Measurements from ENCODE around the gene CCM2L.

The CCM2L gene

DNA sequence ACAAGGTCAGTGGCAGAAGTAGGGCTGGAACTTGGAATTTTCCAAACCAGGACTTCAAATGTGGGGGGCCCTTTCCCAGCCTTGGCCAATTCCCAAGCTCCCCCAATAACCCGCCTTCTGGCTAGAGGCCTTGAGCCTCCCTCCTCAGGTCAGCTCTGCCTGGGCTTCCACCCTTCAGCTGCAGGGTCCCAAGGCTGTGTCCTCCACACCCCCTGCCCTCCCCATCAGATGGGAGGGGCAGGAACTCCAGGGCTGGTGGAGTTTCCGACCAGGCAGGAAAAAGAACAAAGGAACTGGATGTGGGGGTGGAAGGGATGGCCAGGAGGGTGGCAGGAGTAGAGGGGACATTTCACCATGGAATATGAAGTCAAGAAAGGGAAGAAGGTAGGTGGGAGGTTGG is at the start of gene CCM2L:
Gene CCM2L, plus strand, starts transcription at position 338 of the 400 bp plus-strand sequence. Its CDS starts 17 bp downstream, at position 355.
- no peak for DNase-seq

DNA sequence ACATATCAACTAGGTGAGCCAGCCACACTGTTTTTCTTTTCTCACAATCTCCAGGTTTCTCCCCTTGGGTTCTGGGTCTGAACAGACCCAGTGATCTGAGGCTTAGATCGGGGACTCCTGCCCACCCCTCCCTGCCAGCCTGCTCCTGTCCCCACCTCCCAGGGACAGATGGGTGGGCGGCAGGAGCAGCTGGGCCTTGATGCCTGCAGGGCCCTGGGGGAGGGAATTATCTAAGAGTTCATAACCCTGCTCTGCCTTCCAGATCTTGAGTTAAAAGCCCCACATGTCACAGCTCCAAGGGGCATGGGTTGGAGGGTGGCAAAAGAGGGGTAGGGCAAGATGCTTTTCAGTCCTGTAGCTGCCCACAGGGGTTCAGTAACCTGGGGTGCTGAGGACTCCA is 47.5 kb upstream of the CCM2L start:
- DNase-seq, result no peak

DNA sequence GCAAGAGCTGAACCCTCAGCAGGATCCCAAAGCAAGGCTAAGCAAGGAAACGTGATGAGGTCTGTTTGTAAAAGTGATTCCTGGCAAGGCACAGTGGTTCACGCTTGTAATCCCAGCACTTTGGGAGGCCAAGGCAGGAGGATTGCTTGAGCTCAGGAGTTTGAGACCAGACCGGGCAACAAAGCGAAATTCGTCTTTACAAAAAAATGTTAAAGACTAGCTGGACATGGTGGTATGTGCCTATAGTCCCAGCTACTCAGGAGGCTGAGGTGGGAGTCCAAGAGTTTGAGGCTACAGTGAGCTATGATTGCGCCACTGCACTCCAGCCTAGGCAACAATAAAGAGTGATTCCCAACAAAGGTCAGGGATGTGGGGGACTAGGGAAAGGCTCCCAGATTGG is 46.3 kb upstream of the CCM2L start:
- no peak for DNase-seq

DNA sequence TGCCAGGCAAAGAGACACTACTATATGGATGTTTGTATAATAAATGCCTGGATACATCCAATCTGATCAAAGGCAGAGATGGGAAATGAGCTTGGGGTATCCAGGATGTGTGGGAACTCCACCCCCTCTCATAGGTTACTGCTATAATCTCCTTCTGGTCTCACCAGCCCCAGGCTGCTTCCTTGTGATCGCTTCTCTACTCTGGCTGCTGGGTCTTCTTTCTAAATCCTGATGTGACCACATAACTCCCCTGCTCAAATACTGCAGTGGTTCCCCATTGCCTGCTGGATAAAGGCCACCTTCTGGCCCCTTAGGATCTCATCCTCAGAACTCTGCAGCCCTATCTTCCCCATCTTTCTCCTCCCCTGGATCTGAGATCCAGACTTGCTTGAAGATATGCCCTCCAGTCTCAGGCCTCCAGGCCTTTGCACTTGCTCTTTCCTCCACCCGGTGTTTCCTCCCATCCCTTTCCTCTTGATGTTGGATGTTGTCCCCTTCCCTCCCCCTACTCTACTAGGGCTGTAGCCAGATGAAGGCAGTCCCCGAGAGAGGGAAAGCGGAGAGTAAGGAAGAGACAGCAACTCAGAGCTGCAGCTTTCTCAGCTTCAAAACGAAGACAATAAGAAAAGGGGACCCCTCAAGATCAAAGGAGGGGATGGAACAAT is 43.1 kb upstream of the CCM2L start:
- no peak for DNase-seq

DNA sequence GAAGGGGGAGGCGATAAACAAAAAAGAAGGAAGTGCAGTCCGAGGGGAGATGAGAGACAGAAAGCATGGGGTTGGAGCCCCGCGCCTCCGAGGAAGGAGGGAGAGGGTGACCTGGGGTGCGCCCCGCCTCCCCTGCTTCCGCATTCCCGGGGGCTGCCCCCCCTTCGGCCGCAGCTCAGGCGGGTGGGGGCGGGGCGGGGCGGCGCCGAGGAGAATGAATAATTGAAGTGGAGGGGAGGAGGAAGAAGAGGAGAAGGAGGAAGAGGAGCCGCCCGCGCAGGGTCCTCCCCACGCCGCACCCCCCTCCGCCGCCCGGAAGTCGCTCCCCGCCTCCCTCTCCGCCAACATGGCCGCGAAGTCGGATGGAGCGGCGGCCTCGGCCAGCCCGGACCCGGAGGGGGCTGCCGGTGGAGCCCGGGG is 42.4 kb upstream of the CCM2L start, which contains the start of gene XKR7:
Gene XKR7, plus strand, starts transcription at position 322 of the 420 bp plus-strand sequence. Its CDS starts 25 bp downstream, at position 347.
- peak; percentile 80 for DNase-seq

DNA sequence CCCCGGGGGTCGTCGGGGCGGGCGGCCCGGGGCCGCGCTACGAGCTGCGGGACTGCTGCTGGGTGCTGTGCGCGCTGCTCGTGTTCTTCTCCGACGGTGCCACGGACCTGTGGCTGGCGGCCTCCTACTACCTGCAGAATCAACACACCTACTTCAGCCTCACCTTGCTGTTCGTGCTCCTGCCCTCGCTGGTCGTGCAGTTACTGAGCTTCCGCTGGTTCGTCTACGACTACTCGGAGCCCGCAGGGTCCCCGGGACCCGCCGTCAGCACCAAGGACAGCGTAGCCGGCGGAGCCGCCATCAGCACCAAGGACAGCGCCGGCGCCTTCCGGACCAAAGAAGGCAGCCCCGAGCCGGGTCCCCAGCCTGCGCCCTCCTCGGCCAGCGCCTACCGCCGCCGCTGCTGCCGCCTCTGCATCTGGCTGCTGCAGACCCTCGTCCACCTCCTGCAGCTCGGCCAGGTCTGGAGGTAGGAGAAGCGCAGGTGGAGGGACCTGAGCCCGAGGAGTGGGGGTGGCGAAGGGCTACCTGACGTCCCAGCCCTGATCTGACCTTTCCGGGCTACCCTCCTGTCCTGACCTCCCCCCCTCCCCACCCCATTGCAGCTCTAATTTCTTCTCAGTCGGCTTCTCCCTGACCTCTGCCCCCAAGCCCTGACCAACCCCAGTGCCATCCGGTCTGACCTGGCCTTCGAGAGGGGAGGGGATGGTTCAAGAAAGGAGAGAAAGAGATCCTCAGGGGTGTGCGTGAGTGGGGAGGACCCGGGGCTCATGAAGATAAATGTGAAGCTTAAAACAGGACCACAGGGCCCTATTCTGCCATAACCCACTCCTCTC is 41.7 kb upstream of the CCM2L start:
- DNase-seq, result peak; percentile 53

DNA sequence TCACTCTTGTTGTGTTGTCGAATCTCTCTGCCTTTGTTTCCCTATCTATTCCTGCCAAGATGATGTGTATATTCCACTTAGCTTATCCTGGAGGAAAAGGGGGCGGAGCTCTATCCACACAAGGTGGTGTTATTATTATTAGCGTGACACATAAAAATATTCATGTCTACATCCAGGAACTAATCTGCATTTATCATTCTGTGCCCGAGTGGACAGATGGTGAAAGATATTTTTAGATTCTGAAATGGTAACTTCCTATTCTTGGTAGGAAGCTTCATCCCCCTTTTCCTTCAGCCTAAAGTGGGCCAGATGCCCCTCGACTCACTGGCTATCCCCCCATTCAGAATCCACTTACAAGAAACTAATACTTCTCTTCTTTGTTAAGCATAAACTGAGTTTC is 40.2 kb upstream of the CCM2L start:
- no peak for DNase-seq

DNA sequence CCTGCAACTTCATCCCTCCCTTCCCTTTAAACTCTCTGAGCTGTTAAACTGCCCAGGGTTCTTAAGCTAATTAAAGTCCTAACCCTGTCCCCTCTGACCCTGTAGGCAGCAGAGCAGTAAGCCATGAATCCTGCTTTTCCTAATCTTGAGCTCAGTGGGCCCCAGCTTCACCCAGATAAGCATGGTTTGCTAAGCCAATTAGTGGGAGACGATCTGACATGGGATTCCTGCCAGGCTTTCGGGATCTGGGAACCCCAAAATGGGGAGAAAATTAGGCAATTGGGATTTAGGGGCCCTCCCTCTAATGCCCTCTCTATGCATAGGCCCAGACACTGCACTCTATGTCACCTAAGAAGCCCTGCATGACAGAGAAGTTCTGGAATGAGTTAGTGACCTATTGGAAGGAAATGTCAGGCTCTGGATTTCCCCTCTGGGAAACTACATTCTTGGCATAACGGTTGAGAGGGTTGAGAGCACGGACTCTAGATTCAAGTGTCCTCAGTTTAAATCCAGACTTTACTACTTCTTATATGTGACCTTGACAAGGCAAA is 37.7 kb upstream of the CCM2L start:
- no peak for DNase-seq

DNA sequence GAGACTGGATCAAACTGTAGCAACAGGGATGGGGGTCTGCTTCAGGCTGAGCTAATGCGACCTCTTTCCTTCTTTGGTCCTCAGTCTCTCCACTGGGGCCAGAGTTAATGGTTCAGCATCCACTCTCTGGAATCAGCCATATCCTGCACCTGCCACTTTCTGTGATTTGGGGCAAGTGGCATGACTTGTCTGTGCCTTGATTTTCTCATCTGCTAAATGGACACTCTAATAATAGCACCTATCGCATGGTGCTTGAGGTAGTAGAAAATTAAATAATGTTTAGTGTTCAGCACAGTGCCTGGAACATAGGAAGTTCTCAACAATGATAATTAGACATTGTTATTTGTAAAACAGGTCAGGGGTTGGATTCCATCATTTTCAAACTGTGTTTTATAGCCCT is 35.9 kb upstream of the CCM2L start:
- no peak for DNase-seq

DNA sequence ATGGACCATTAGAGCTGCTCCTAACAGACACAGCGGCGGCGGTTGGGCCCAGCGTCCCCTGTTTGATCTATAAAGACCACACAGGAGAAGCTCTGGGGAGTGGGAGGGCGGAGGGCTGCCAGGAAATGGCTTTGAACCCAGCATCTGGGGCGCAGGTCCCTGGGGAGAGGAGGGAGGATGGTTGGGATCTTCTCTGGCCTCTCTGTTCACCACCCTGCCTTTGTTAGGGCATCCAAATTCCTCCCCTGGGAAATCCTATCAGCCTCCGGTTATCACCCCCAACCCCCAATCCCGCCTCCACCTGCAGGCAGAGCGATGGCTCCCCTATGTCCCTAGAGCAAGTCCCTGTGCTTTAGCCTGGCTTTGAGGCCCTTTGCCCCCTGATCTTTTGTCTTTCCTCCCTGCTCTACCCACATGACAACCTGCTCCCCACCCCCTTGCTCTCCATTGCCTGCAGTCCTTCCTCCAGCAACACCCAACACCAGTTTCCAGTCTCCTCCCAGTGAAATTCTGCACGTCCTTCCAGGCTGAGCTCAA is 35.2 kb upstream of the CCM2L start:
- DNase-seq, result no peak

DNA sequence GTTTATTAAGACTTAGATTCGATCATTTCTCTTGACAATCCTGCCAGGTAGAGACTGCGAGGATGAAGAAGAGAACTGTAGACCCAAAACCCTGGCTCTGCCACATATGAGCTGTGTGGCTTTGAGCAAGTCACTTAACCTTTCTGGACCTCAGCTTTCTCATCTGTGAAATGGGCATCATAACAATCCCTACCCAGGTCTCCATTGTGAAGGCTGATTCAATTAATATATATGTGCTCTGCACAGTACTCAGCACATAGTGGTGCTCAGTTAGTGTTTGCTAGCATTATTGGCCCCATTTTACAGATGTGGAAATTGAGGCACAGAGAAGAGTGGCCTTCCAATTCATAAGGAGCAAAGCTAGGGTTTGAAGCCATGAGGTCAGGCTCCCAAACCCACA is 34.4 kb upstream of the CCM2L start:
- DNase-seq, result no peak

DNA sequence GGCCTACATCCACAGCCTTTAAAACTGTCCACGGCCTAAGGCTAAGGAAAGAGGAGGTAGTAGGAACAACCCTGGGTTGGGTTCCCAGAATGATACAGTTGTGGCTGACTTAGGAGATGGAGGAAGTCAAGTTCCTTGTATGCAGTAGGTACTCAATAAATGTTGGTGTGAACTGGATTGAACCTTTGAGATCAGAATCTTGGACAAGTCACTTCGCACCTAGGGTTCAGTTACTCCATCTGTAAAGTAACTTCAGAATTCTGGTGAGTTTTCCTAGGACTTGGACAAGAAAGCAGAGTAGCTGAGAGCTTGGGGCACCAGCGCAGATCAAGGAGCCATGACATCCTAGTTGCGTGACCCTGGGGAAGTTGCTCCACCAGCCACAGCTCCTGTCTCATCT is 33.2 kb upstream of the CCM2L start:
- no peak for DNase-seq

DNA sequence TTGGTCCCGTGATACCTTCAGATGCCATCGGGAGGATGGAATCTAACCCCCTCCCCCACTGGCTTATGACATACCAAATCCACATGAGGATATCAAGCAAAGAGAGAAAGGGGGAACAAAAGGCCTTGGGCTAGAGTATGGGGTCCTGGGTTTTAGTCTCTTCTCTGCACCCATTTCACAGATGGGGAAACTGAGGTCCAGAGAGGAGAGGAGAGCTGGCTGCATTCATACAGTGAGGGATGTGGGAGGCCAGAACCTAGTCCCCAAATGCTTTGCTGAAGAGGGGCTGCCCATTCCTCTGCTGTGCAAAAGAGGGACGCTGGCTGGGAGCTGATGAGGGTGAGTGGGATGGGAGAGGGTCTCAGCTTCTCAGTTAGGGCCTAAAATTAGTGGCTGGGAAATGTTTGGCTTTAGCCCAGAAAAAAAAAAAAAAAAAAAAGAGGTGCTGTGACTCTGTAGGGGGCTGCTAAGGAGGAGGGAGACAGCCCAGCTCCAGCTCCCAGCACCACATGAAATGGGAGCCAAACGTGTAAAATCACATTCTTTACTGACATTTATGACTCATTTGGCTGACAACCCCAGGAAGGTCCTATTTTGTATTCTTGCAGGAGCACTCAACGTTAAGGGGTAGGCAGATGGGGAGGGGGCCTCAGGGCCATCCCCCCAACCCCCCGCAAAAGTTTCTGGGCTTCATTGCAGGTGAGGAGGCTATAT is 30.4 kb upstream of the CCM2L start:
- DNase-seq, result no peak

DNA sequence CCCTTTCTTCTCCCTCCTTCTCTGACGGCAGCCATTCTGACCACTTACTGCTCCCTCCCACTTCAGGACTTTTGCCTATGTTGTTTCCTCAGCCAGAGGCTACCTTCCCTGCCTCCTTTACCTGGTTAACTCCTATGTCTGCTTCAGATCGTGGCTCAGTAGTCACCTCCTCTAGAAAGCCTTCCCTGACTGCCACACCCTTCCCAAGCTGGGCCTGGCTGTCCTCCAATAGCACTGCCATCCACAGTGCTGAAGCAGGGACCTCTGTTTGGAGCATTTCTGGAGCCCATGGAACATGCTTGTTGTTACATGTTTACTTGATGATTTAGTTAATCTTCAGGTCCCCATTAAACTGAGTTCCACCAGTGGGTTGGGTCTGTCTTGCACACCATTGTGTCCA is 28.5 kb upstream of the CCM2L start:
- no peak for DNase-seq

DNA sequence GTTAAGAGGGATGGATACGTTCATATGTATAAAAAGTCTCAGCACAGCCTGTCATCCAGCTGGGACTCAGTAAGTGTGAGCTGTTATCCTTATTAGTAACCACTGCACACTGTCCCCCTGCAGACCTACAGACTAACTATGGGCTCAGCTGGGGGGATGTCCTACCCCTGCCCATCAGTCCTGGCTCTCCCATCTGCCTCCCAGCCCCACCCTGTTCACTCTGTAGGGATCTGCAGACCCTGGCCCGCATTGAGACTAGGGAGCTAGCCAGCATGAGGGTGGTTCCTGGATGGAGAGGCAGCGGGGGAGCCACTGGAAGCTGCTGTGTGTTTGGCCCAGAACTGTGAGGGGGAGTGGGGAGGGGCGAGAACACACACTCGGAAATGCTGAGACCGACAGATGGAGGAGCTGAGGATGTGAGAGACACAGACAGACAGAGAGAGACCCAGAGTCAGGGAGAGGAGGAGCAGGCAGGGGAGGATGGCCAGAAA is 25.2 kb upstream of the CCM2L start:
- no peak for DNase-seq

DNA sequence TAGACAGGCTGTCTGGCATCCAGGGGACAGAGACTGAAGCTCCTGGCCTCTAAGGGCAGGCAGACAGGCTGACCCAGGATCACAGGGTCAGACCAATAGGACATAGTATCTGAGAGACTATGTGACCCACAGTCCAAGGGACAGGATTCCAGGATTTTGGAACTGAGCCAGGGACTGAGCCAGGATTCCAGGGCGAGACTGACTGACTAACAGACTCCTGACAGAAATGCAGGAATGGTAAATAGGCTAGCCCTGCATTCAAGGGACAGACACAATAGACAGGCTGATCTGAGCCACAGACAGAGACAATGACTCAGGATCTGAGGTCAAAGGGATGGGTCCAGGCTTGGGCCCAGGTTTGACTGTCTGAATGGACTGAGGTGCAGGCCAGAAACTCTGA is 22.5 kb upstream of the CCM2L start:
- DNase-seq, result no peak

DNA sequence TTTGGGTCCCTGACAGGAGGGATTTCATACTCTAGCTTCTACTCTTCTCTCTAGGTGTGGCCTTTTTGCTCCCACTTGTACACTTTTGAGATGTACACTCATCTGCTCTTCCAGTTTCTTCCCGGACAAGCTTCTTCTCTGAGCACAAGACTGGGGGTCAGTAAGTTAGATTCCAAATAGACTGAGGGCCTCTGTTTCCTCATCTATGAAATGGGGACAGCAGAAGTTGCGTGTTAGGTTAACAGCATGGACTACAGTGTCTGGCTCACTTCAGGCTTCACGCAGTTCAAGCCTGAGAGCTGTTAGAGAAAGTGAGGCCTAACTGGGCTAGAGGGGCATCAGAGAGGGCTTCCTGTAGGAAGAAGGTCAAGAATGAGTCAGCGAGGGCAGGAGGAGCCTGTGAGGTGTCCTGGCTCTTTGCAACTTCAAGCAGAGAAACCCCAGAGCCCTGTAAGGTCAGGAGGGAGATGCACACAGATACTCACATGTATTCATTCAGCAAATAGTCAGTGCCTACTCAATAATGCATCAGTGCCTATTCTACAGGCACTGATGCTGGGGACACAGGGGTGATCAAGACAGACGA is 21.7 kb upstream of the CCM2L start:
- no peak for DNase-seq

DNA sequence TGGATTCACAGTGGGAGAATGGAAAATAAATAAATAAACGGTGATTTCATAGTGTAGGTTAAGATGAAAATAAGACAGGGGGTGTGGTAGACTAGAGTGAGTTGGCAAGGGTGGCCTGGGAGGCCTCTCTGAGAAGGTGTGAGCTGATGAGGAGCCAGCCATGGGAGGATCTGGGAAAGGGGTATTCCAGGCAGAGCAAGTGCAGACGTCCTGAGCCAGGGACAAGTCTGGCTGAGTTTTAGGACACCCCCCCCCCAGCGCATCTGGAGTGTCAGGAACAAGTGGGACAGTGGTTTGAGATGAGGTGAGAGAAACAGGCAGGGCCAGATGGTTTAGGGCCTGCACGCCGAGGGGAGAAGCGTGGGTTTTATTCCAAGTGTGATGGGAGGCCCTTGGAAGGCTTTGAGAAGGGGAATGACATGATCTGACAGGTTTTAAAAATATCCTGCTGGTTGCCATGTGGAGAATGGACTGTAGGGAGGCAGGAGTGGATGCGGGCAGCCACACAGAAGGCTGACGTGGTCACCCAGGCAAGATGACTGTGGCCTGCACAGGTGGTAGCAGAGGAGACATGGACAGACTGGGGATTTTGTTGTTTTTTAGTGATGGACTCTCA is 21.1 kb upstream of the CCM2L start:
- DNase-seq, result no peak

DNA sequence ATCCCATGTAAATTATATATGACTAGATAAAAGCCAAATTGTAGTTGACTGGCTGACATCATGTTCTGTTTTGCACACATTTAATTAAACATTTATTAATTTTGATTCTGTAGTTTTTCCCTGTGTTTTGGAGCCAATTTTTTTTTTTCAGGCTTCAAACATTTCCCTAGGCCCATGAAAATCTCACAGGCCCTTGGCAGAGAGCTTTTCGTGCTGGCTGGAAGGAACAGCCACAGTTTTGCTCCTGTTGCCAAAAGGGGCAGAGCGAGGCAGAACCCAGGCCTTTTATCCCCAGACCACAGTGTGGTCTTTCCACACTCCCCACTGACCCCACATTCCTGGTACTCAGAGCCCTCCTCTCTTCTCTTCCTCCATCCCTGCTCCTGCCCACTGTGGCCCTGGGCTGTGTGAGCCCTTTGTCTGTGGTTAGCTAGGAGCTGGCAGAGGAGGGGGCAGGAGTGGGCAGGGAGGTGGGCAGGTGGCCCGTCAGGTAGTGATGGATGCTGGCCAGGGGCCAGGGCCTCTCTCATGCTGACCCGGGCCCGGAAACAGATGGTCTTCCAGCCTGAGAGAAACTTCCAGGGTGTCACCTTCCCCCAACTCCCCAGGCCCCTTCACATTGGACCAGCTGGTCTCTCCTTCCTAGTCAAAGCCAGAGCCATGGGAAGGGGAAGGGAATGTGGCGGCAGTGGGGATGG is 19.4 kb upstream of the CCM2L start:
- DNase-seq, result peak; percentile 60

DNA sequence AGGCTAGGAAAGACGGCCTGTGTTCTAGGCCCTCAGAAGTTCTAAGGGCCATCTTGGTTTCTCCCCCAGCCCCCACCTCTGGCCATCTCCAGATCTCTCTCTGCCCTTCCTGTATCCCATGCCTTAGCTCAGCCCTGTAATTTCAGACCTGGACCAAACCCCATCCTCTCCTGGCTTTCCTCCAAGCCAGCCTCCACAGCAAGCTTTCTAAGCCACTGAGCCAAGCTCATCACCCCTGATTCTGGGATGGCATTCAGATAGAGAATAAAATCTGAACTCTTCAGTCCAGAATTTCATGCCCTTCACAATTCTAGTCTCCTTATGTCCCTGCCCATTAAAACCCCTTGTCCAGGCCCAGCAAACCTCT is 18.9 kb upstream of the CCM2L start:
- peak; percentile 15 for DNase-seq

DNA sequence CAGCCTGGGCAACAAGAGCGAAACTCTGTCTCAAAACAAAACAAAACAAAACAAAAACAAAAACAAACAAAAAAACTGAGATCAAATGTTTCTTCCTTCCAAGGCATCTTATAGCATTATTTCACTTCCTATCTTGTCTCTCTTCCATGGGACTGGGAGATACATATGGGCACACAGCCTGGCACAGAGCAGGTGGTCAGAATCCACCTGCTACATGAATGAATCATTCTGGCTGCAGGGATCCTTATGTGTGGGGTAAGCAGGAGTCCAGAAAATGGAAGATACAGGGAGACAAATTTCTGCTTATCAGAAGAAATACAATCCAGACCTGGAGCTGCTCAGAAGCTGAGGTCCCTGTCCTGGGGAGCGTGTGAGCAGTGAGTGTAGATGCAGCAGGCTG is 18.2 kb upstream of the CCM2L start:
- DNase-seq, result no peak

DNA sequence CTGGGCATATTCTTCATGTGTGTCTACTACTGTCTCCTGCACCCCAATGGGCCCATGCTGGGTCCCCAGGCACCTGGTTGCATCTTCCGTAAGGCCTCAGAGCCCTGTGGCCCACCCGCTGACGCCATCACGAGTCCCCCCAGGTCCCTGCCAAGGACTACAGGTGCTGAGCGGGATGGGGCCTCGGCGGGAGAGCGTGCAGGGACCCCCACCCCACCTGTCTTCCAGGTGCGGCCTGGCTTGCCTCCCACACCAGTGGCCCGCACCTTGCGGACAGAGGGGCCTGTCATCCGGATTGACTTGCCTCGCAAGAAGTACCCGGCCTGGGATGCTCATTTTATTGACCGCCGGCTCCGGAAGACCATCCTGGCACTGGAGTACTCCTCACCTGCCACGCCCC is 13.2 kb upstream of the CCM2L start:
- DNase-seq, result no peak

Data from NCI-H1105 treated with DMSO at 0.1 percent for 48 hours (cell line).